Suppressor macrophage treated with lipopolysaccharide for 1 hour (primary cell): Measurements from ENCODE around the gene CLHC1.

Experiments used
- DNase-seq, 3 donors: peaks; one replicate each; pipeline ENCODE4 v3.0.0-alpha.2; 2020 to 2022

Gene CLHC1

GRCh38 chr2:55168221-55169154 lies 63.6 kb downstream of the CLHC1 start:
- DNase-seq: peak; percentile 68 to 86 (median 83)

GRCh38 chr2:55165626-55166025 lies 66.5 kb downstream of the CLHC1 start:
- DNase-seq: peak; percentile 95 to 97 (median 96)

GRCh38 chr2:55164534-55165480 lies 67.3 kb downstream of the CLHC1 start:
- DNase-seq: peak; percentile 61 to 78 (median 77)

- no peak for DNase-seq
Observed at GRCh38 chr2:55163941-55164390, 68.1 kb downstream of the CLHC1 start.

- peak; percentile 50 to 76 (median 59) for DNase-seq
Observed at GRCh38 chr2:55163274-55163721, 68.8 kb downstream of the CLHC1 start.

GRCh38 chr2:55162284-55163006 lies 69.6 kb downstream of the CLHC1 start:
- no peak for DNase-seq

- peak; percentile 84 to 92 (median 90) for DNase-seq
Observed at GRCh38 chr2:55161295-55162210, 70.5 kb downstream of the CLHC1 start.

GRCh38 chr2:55160422-55160821 lies 71.7 kb downstream of the CLHC1 start:
- no peak for DNase-seq

- DNase-seq: no peak
Observed at GRCh38 chr2:55159752-55160151, 72.3 kb downstream of the CLHC1 start.

- peak in 1 of 3 donors; percentile 29 for DNase-seq
Observed at GRCh38 chr2:55159037-55159651, 72.9 kb downstream of the CLHC1 start.

GRCh38 chr2:55158111-55158814 lies 73.8 kb downstream of the CLHC1 start:
- DNase-seq: no peak

GRCh38 chr2:55157474-55157884 lies 74.6 kb downstream of the CLHC1 start:
- peak; percentile 68 to 82 (median 79) for DNase-seq

GRCh38 chr2:55156984-55157383 lies 75.1 kb downstream of the CLHC1 start:
- DNase-seq: no peak

GRCh38 chr2:55156326-55156725 lies 75.8 kb downstream of the CLHC1 start:
- no peak for DNase-seq

GRCh38 chr2:55155764-55156281 lies 76.3 kb downstream of the CLHC1 start:
- no peak for DNase-seq

- no peak for DNase-seq
Observed at GRCh38 chr2:55155206-55155605, 76.9 kb downstream of the CLHC1 start.

GRCh38 chr2:55154525-55155030 lies 77.5 kb downstream of the CLHC1 start:
- no peak for DNase-seq

GRCh38 chr2:55153584-55154299 lies 78.4 kb downstream of the CLHC1 start:
- DNase-seq: peak; percentile 39 to 79 (median 78)
